HG02884 (cell line): ENCODE data around the gene LBX1.
"Not testable (repeated sequence)": the region's sequence is repeated elsewhere in the genome, so short reads cannot be mapped to it uniquely, and the experiment has no call there.

Source experiments
- ATAC-seq: cut with Tn5 transposase; IDR thresholded peaks from one replicate; pipeline ENCODE4 v1.9.1; 2021; ENCODE audit warnings: mild to moderate bottlenecking, moderate library complexity; ENCODE audit not compliant: unreplicated experiment

The LBX1 gene

DNA sequence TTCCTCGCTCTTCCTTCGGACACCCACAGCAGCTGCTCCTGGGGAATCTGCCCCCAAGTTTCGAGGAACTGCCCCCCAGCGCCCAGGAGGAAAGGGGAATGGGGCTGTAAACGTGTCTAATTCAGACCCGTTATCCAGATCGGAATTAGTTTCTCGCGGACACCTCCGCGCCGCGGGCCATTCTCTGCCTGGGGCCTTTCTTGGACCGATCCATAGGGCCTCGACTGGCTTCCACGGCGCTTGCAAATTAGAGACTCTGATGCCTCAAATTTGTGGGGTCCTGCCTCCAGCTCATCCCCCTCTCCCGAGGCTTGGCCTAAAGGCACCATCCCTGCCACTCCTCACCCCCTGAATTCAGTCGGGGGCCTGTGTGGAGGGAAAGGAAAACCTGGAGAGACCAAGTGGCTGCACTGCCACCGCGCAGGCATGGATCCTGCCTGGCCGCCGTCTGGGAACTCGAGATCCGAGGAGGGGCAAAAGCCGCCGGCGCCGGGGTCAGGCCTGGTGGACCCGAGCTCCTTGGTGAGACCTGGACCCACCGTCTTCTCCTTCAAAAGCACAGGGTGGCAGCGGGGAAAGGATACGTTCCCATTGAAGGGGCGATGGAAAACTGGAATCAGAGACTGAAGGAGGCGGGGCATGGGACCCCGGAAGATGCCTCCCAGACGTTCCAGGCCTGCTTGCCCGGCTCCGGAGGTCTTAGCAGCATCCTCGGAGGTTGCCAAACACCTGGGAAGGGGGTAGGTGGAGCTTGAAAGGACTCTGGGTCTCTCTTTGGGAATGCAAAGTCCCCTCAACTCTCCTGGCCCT is 13.7 kb downstream of the LBX1 start:
- ATAC-seq: no peak

DNA sequence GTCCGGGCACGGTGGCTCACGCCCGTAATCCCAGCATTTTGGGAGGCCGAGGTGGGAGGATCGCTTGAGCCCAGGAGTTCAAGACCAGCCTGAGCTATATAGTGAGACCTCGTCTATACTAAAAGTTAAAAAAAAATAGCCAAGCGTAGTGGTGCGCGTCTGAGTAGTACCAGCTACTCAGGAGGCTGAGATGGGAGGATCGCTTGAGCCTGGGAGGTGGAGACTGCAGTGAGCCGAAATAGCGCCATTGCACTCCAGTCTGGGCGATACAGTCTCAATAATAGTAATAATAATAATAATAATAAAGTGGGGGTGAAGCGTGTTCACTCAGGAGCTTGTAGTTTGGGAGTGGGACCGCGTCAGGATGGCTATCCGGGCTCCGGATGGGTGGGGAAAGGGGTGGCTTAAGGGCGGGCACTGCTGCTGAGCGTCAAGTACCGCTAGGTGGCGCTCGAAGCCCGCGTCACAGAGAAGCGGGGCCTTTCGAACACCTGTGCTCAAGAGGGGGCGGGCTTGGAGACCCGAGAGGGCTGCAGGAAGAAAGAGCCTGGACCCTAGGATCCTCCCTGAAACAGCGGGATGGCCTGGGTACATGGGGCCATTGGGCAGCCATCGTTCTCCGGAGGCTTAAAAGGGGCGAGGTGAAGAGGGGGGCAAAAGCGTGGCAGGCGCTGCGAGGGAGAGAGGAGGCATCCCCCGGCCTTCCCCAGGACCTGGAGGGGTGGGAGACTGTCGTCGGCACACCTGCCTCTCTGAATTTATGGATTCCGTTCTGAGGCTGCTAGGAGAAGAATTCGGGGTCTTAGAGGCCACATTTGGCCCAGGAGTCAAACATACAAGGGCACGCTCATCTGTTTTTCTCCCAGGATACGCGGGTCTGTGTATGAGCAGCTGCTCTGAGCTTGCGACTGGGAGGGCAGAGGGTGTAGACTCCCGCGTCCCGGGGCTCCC is 14.5 kb downstream of the LBX1 start:
- ATAC-seq: no peak

DNA sequence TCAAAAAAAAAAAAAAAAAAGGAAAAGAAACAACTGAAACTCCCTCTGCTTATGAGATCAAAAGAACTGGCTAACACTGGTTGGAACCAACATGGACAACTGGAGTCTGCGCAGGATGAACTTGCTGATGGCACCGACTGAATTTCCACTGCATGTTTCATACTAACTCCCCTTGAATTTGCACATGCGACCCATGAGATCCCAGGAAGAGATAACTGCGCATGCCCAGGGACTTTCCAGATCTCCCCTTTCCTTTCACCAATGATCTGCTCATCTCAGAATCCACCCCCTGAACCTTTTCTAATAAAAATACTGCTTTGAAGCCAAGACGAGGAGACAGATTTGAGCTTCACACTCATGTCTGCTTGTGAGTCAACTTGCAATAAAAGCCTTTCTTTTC is 20.7 kb downstream of the LBX1 start:
- no peak for ATAC-seq

DNA sequence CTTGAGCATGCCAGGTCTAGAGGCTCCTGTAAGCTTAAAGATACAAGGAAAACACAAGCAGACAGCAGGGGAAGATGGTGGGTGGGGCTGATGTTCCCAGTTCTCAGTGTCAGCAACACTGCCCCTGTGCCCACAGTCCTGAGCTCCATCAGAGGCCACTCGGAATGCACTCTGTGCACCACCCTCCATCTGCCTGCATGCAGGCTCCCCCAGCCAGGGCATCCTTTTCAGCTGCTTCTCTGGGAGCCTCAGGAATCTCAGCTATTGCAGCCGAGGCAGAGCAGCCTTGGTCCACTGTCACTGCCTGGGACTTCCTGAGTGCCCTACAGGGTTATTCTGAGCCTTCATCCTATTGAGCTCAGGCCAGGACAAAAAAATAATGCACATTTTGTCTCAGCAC is 22.2 kb downstream of the LBX1 start:
- no peak for ATAC-seq

DNA sequence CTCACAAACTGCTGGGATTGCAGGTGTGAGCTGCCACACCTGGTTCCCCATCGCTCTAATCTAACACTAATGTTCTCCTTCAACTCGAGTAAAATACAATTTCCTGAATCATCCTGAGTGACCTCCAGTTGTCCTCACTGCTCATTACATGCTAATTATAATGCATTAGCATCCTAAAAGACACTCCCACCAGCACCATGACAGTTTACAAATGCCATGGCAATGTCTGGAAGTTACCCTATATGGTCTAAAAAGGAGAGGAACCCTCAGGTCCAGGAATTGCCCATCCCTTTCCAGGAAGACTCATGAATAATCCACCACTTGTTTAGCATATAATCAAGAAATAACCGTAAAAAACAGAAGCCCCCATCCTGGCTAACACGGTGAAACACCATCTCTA is 26.6 kb downstream of the LBX1 start:
- ATAC-seq: not testable (repeated sequence)

DNA sequence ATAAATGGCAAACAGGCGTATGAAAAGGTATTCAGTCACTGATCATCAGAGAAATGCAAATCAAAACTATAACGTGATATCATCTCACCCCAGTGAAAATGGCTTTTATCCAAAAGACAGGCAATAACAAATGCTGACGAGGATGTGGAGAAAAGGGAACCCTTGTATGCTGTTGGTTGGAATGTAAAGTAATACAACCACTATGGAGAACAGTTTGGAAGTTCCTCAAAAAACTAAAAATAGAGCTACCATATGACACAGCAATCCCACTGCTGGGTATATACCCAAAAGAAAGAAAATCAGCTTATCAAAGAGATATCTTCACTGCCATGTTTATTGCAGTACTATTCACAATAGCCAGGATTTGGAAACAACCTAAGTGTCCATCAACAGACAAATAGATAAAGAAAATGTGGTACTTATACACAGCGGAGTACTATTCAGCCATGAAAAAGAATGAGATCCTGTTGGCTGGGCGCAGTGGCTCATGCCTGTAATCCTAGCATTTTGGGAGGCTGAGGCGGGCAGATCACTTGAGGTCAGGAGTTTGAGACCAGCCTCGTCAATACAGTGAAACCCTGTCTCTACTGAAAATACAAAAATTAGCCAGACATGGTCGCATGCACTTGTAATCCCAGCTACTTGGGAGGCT is 30.8 kb downstream of the LBX1 start:
- ATAC-seq: not testable (repeated sequence)

DNA sequence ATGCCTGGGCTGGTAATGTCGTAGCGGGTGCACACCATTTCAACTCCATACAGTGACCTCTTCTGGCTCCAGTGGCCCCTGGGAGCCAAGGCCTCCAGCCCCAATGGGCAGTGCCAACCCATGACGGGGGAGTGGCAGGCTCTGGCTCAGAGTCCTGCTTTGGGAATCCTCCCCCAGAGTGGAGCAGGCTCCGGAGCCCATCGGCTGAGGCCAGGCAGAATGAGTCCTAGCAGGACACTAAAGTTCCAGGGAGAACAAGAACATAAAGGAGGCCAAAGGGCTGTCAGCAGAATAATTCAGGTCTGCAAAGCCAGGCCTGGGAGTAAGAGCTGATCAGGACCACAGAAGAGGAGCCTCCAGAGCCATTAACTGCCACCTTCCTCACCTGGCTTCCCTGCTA is 33.3 kb downstream of the LBX1 start:
- ATAC-seq: no peak

DNA sequence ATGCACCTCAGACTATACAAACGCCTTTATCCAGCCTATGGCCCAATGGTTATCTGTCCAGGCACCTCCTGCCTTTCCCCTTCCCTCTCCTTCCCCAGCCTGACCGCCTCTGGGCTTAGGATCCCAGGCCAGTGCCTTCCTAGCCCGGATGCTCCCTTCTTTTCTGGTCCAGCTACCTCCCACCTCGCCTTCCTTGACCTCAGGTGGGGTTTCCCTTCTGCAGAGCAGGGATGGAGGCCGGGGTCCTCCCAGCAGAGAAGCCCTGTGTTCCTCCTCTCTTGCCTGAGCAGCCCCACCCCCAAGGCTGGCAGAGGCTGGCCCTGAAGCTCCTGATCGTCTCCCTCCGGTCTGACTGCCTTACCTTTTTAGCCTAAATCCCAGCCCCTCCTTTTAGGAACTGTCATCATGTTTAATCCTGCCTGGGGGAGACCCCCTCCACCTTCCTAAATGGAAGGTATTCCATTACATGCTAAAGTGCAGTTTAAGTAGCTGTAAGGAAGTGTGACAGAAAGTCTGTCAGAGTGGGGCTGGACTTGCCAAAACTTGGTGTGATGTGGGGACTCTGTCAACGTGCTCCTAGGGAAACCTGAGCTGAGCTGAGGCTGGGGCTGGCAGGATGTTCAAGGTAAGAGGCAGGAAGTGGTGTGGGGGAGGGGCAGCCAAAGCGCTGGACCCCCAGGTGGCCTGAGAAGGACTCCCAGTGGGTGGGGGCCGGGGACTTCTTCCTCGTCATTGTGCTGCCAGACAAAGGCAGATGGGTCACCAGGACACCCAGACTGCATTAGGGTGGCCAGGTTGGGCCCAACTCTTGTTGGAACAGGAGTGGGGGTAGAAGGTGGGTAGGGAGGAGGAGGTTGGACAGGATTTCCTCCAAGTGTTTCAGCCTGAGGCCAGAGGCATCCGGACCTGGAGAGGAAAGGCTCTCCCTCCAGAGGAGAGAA is 39.5 kb downstream of the LBX1 start:
- no peak for ATAC-seq

DNA sequence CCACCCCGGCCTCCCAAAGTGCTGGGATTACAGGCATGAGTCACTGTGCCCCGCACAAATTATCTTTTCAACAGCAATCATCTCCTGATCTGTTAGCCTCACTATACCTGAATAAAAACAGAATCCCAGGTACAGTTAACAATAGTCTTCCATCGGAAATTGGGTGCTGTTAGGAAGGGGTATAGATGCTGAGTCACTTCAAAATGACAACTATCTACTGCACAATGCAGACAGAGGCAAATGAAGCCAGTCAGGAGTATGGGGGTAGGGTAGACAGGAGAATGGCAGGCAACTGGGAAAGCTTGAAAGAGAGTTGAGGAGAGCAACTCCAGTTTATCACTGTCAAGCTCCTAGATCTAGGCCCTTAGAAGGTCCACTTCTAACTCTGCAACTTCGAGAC is 40.3 kb downstream of the LBX1 start:
- ATAC-seq: no peak

DNA sequence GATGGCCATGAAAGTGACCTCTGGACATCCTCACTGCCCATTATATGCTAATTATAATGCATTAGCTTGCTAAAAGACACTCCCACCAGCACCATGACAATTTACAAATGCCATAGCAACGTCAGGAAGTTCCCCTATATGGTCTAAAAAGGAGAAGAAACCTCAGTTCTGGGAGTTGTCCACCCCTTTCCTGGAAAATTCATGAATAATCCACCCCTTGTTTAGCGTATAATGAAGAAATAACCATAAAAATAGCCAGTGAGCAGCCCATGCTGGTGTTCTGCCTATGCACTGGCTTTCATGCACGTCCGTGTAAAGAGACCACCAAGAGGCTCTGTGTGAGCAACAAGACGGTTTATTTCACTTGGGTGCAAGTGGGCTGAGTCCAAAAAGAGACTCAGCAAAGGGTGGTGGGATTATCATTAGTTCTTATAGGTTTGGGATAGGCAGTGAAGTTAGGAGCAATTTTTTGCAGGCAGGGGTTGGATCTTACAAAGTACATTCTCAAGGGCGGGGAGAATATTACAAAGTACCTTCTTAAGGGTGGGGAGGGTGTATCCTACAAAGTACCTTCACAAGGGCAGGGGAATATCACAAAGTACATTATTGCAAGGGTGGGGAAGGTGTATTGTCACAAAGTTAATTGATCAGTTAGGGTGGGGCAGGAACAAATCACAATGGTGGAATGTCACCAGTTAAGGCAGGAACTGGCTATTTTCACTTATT is 45.6 kb downstream of the LBX1 start:
- ATAC-seq: no peak

DNA sequence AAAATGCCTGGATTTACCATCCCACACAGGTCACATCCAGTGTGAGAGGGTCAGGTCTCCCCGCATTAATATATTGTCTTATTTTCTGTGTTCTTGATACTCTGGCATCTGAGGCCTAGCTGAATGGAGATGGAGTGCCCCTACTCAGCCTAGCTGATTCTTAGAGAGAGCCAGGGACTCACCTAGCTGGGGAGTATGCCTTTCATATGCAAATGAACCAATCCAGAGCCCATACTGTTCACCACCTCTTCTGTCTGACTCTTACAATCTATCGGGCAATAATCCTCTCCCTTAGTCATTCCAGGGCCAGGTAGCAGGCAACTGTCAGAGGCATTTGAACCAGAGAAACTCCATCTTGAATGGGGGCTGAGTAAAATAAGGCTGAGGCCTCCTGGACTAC is 46.3 kb downstream of the LBX1 start:
- ATAC-seq: no peak
